HG03064 (cell line): ENCODE results near the gene FAM24A.

ENCODE experiments used
- ATAC-seq: cut with Tn5 transposase; IDR thresholded peaks from one replicate; pipeline ENCODE4 v1.9.1; 2021; ENCODE audit warnings: low read depth; ENCODE audit not compliant: unreplicated experiment

FAM24A gene

GRCh38 chr10:122915700-122916099, 5.3 kb downstream of the FAM24A start:
- no peak for ATAC-seq

GRCh38 chr10:122930140-122930539, 19.7 kb downstream of the FAM24A start:
- no peak for ATAC-seq

GRCh38 chr10:122931088-122931906, 20.9 kb downstream of the FAM24A start:
- no peak for ATAC-seq

GRCh38 chr10:122939133-122939855, 28.9 kb downstream of the FAM24A start:
- no peak for ATAC-seq

GRCh38 chr10:122939856-122940543, 29.6 kb downstream of the FAM24A start:
- ATAC-seq, result no peak

- no peak for ATAC-seq
Measured at GRCh38 chr10:122949296-122949695, 38.9 kb downstream of the FAM24A start.

GRCh38 chr10:122953902-122954730, 43.7 kb downstream of the FAM24A start, which contains the start of gene C10orf88:
TSS of gene C10orf88 (minus strand) at chr10:122954227. CDS start at chr10:122954178, 49 bp downstream.
- peak; percentile 96 for ATAC-seq

GRCh38 chr10:122954731-122955050, 44.3 kb downstream of the FAM24A start:
- ATAC-seq, result no peak

GRCh38 chr10:122955892-122956291, 45.5 kb downstream of the FAM24A start:
- no peak for ATAC-seq

- no peak for ATAC-seq
Measured at GRCh38 chr10:122957474-122957873, 47.1 kb downstream of the FAM24A start.

- ATAC-seq, result no peak
Measured at GRCh38 chr10:122962405-122962804, 52.0 kb downstream of the FAM24A start.
